ENCODE measurements around the gene TBC1D12.
"Not testable (repeated sequence)": the region's sequence is repeated elsewhere in the genome, so short reads cannot be mapped to it uniquely, and the experiment has no call there.

TBC1D12 gene

GRCh38 chr10:94496010-94496409, 93.7 kb downstream of the TBC1D12 start:
- DNase-seq (ENCODE audit: extremely low spot score), result peak; percentile 32
- POLR2A ChIA-PET, result no interaction called here
- CTCF ChIA-PET, result interaction anchor here (2.6 kb wide), 1 partner anchor 14 kb away, joined by 7 read pairs; no protein-coding TSS in a partner anchor
- no peak for TF ChIP-seq CTCF (IDR thresholded peaks at IDR 0.05; ENCODE audit: control extremely low read depth, extremely low read depth, low read depth, missing control alignments)

- TF ChIP-seq CTCF (IDR thresholded peaks at IDR 0.05; ENCODE audit: control extremely low read depth, extremely low read depth, low read depth, missing control alignments), result no peak
- ChIA-PET POLR2A (no interaction called here), CTCF (interaction anchor here (2.6 kb wide), 1 partner anchor 14 kb away, joined by 7 read pairs; no protein-coding TSS in a partner anchor)
- DNase-seq (ENCODE audit: extremely low spot score), result no peak
Measured at GRCh38 chr10:94496646-94497045, 94.3 kb downstream of the TBC1D12 start.

- DNase-seq (ENCODE audit: extremely low spot score), result no peak
- no peak for TF ChIP-seq CTCF (IDR thresholded peaks at IDR 0.05; ENCODE audit: control extremely low read depth, extremely low read depth, low read depth, missing control alignments)
- POLR2A ChIA-PET, result no interaction called here
- CTCF ChIA-PET, result no interaction called here
Measured at GRCh38 chr10:94500063-94500462, 97.7 kb downstream of the TBC1D12 start.

- CTCF ChIA-PET, result no interaction called here
- no peak for DNase-seq (ENCODE audit: extremely low spot score)
- POLR2A ChIA-PET, result no interaction called here
- no peak for TF ChIP-seq CTCF (IDR thresholded peaks at IDR 0.05; ENCODE audit: control extremely low read depth, extremely low read depth, low read depth, missing control alignments)
Measured at GRCh38 chr10:94521276-94522250, 119.2 kb downstream of the TBC1D12 start.

GRCh38 chr10:94524146-94524545, 121.8 kb downstream of the TBC1D12 start:
- no peak for DNase-seq (ENCODE audit: extremely low spot score)
- POLR2A ChIA-PET, result no interaction called here
- no peak for TF ChIP-seq CTCF (IDR thresholded peaks at IDR 0.05; ENCODE audit: control extremely low read depth, extremely low read depth, low read depth, missing control alignments)
- CTCF ChIA-PET, result interaction anchor here (1.3 to 1.8 kb wide), 2 partner anchors 10 to 80 kb away, joined by 4 read pairs; no protein-coding TSS in a partner anchor

- TF ChIP-seq CTCF (IDR thresholded peaks at IDR 0.05; ENCODE audit: control extremely low read depth, extremely low read depth, low read depth, missing control alignments), result no peak
- CTCF ChIA-PET, result interaction anchor here (1.2 kb wide), 1 partner anchor 20 kb away, joined by 3 read pairs; no protein-coding TSS in a partner anchor
- no peak for DNase-seq (ENCODE audit: extremely low spot score)
- POLR2A ChIA-PET, result no interaction called here
Measured at GRCh38 chr10:94524711-94525110, 122.4 kb downstream of the TBC1D12 start.

GRCh38 chr10:94531550-94531949, 129.2 kb downstream of the TBC1D12 start:
- CTCF ChIA-PET, result interaction anchor here (1.3 to 1.5 kb wide), 2 partner anchors 9 to 11 kb away, joined by 3 to 4 read pairs; no protein-coding TSS in a partner anchor
- DNase-seq (ENCODE audit: extremely low spot score); POLR2A ChIA-PET: not testable (repeated sequence)

Measured in GM10248 (cell line).